ENCODE measurements around the gene NUP62.

DNA sequence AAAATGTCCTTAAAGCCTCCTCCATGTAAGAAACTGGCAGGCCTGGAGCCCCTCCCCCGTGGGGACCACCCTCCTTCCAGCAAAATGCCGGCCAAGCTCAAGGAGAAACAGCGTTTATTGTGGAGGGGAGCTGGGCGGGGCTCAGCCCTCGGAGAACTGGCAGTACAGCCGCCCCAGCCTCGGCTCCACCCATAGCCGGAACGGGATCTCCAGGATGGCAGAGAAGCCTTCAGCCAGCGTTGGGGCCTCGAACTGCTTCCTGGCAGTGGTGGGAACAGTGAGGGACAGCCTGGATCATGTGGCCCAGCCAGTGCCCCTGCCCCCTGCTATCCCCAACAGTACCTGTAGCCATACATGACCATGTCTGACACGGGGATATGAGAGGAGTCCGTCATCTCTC lies 68.2 kb downstream of the NUP62 start:
- TF ChIP-seq EZH2phosphoT487 (IDR thresholded peaks at IDR 0.05; ENCODE audit: insufficient read depth, low read depth) (no peak), EZH2 (IDR thresholded peaks at IDR 0.05; ENCODE audit: insufficient read depth, poor library complexity, severe bottlenecking) (no peak)

Data from GM23248 (cell line).